ENCODE results near the gene ADM. TPM values are rescaled to one million over a fixed set of nuclear protein-coding genes. Genes with fewer than 3 reads are reported as not detected.

The ADM gene
- total and polyA plus RNA-seq, 12 donors: 3.6 to 55.7 (median 15.8) TPM

- intact Hi-C loops (cut with DNase I): loop anchor here (5.0 to 10.0 kb wide), 3 partner anchors 96 to 554 kb away; no protein-coding TSS in a partner anchor
- Histone ChIP-seq H3K4me3 (peak overlapping the region in 1 of 4 donors; percentile 67), H3K36me3 (replicated peaks in 1 of 2) (no peaks in the 10 kb centered on the region), H3K27ac (peak overlapping the region; percentile 2 to 81 (median 71)), H3K27me3 (no peaks in the 10 kb centered on the region), H3K4me1 (replicated peaks in 1 of 2) (peaks cover 11 to 33% of the 10 kb centered on the region in 2 donors), H3K9me3 (replicated peaks in 1 of 3) (no peaks in the 10 kb centered on the region)
- WGBS, 4 donors: 18 to 22% (median 20%) methylated on average over 15 to 16 of the region's 16 CpGs
- no peak for DNase-seq
- TF ChIP-seq POLR2A (IDR thresholded peaks at IDR 0.05) (peak; percentile 41 to 73), CTCF (IDR thresholded peaks at IDR 0.05) (peak in 2 of 6 experiments; percentile 33 to 56)
Measured at GRCh38 chr11:10308201-10308954, 3.5 kb downstream of the ADM start.

GRCh38 chr11:10309163-10310093 lies 4.6 kb downstream of the ADM start:
- H3K27ac ChIP-seq: peak overlapping the region in 4 of 5 donors; percentile 63 to 81 (median 74)
- H3K4me1 ChIP-seq (replicated peaks in 1 of 2): peaks cover 11 to 23% of the 10 kb centered on the region in 2 donors
- no peaks in the 10 kb centered on the region for H3K9me3 ChIP-seq (replicated peaks in 1 of 3)
- no peaks in the 10 kb centered on the region for H3K36me3 ChIP-seq (replicated peaks in 1 of 2)
- DNase-seq: peak; percentile 77 to 91 (median 88)
- H3K4me3 ChIP-seq: no peak overlapping the region
- 28 to 34% (median 31%) methylated on average over 12 of the region's 12 CpGs for WGBS, 4 donors
- TF ChIP-seq CTCF (IDR thresholded peaks at IDR 0.05) (no peak), POLR2A (IDR thresholded peaks at IDR 0.05) (peak in 1 of 2 donors; percentile 11)
- no peaks in the 10 kb centered on the region for H3K27me3 ChIP-seq
- intact Hi-C loops (cut with DNase I): loop anchor here (5.0 to 10.0 kb wide), 3 partner anchors 97 to 555 kb away; no protein-coding TSS in a partner anchor

GRCh38 chr11:10310301-10310841 lies 5.5 kb downstream of the ADM start:
- DNase-seq: no peak
- Histone ChIP-seq H3K36me3 (replicated peaks in 1 of 2) (no peaks in the 10 kb centered on the region), H3K9me3 (replicated peaks in 1 of 3) (no peaks in the 10 kb centered on the region), H3K4me1 (replicated peaks in 1 of 2) (peaks cover 11 to 22% of the 10 kb centered on the region in 2 donors), H3K27ac (peak overlapping the region in 3 of 5 donors; percentile 63 to 81 (median 78)), H3K27me3 (no peaks in the 10 kb centered on the region), H3K4me3 (no peak overlapping the region)
- WGBS, 4 donors: 80 to 86% (median 84%) methylated on average over 3 of the region's 3 CpGs
- TF ChIP-seq POLR2A (IDR thresholded peaks at IDR 0.05): no peak
- TF ChIP-seq CTCF (IDR thresholded peaks at IDR 0.05): no peak
- intact Hi-C loops (cut with DNase I): no loop called here

- no peaks in the 10 kb centered on the region for H3K27me3 ChIP-seq
- no peak overlapping the region for H3K27ac ChIP-seq
- H3K4me1 ChIP-seq (replicated peaks in 1 of 2): peaks cover 11 to 22% of the 10 kb centered on the region in 2 donors
- no peak overlapping the region for H3K4me3 ChIP-seq
- no peak for DNase-seq
- WGBS, 4 donors: 92 to 96% (median 95%) methylated on average over 2 of the region's 2 CpGs
- no peaks in the 10 kb centered on the region for H3K9me3 ChIP-seq (replicated peaks in 1 of 3)
- TF ChIP-seq POLR2A (IDR thresholded peaks at IDR 0.05) (no peak), CTCF (IDR thresholded peaks at IDR 0.05) (no peak)
- intact Hi-C loops (cut with DNase I): no loop called here
- H3K36me3 ChIP-seq (replicated peaks in 1 of 2): no peaks in the 10 kb centered on the region
Measured at GRCh38 chr11:10311802-10312201, 6.9 kb downstream of the ADM start.
